ENCODE measurements around the gene JARID2. TPM values are rescaled to one million over a fixed set of nuclear protein-coding genes. Genes with fewer than 3 reads are reported as not detected.

JARID2 gene
- total and polyA plus RNA-seq, 2 of the 13 experiments (the other 11 are each of a cell fraction or from before 2014, with no cell fraction given) = 7.5 to 10.3 TPM

- ATAC-seq = no peak
- H3K36me3 ChIP-seq (replicated peaks in 1 of 2; ENCODE audit: control insufficient read depth in 1 of 2, insufficient read depth in 2 of 2, low read length in 2 of 2) = no peaks in the 10 kb centered on the region
- no peak overlapping the region for H3K9ac ChIP-seq (ENCODE audit: insufficient read depth, low read depth, low read length)
- no peak overlapping the region for H3K4me2 ChIP-seq (ENCODE audit: low read depth, low read length)
- no peak for FAIRE-seq
- H3K79me2 ChIP-seq (ENCODE audit: insufficient read depth, low read length) = peaks cover 61% of the 10 kb centered on the region
- H4K20me1 ChIP-seq (ENCODE audit: insufficient read depth, low read length) = peaks cover 6% of the 10 kb centered on the region; the same call in 1 of the 2 replicates
- DNase-seq (ENCODE audit: low spot score) = no peak
- H3K9me3 ChIP-seq (ENCODE audit: low read length) = no peaks in the 10 kb centered on the region
- TF ChIP-seq RNF2 (conservative IDR thresholded peaks at IDR 0.05; ENCODE audit: low read depth) (no peak), TRIM22 (IDR thresholded peaks at IDR 0.05) (no peak), ZNF773 (CRISPR knock-in tag; IDR thresholded peaks at IDR 0.05; ENCODE audit: borderline replicate concordance) (no peak), REXO4 (CRISPR knock-in tag; IDR thresholded peaks at IDR 0.05; ENCODE audit: borderline replicate concordance) (no peak), KLF11 (CRISPR knock-in tag; IDR thresholded peaks at IDR 0.05) (no peak), ZNF780A (CRISPR knock-in tag; IDR thresholded peaks at IDR 0.05) (no peak), SKI (IDR thresholded peaks at IDR 0.05; ENCODE audit: partially characterized antibody) (no peak), HOXA9 (CRISPR knock-in tag; IDR thresholded peaks at IDR 0.05; ENCODE audit: borderline replicate concordance) (no peak), MBNL3 (CRISPR knock-in tag; conservative IDR thresholded peaks at IDR 0.05) (no peak)
- ChIA-PET POLR2A (no interaction called here), CTCF (ENCODE audit: low intra/inter-chr PET ratio, low total read pairs) (no interaction called here)
- in situ Hi-C loops (cut with HindIII; ENCODE audit: extremely low pct_ligation_motif_present, low pct_unique_long_range_greater_than_20kb) (no loop called here), intact Hi-C loops (cut with micrococcal nuclease; ENCODE audit: unreplicated experiment) (loop anchor here (5.0 kb wide), 1 partner anchor 40 kb away; no protein-coding TSS in a partner anchor)
- H3K4me3 ChIP-seq (replicated peaks in 1 of 3; ENCODE audit: insufficient read depth in 1 of 3, low read depth in 2 of 3, low read length in 3 of 3) = no peak overlapping the region
- H3K4me1 ChIP-seq (ENCODE audit: insufficient read depth, low read length) = peaks cover 71% of the 10 kb centered on the region
- no TSS peak for BruUV-seq (replicated peaks)
- H2AFZ ChIP-seq (ENCODE audit: low read length) = no peak overlapping the region
- 76% methylated on average over 1 of the region's 1 CpG for WGBS (ENCODE audit: low lambda C conversion rate)
- H3K27me3 ChIP-seq (ENCODE audit: control insufficient read depth in 1 of 2, insufficient read depth in 2 of 2, low read length in 2 of 2) = no peaks in the 10 kb centered on the region
- no peak overlapping the region for H3K27ac ChIP-seq (ENCODE audit: extremely low read length, insufficient read depth, low read length)
These were observed 76.3 kb downstream of the JARID2 start for GRCh38 chr6:15322184-15322583.

Data from HepG2 (cell line).